Tibial artery (tissue), 4 donors: Measurements from ENCODE around the gene GNB1.

Experiments
- DNase-seq, 2 donors: peaks; one replicate each; pipeline ENCODE4 v3.0.0-alpha.2; 2019
- H3K27ac ChIP-seq, 2 donors: fragments of 200-600 bp; sonication (generic) in 1 of 2; 1 replicate in 1 of 2; 2 replicates in 1 of 2; pipeline ENCODE4 v1.5.1; 2018 to 2019; ENCODE audit warnings: mild to moderate bottlenecking in 1 of 2
- H3K27me3 ChIP-seq, 2 donors: fragments of 200-600 bp; sonication (generic) in 1 of 2; one replicate each; pipeline versions ENCODE4 v1.5.1 to v1.6.0; 2016 to 2019
- H3K36me3 ChIP-seq, 3 donors: fragments of 200-600 bp; sonication (generic) in 2 of 3; one replicate each; pipeline ENCODE4 v1.5.1; 2016 to 2019; ENCODE audit warnings: mild to moderate bottlenecking in 2 of 3
- H3K4me1 ChIP-seq, 4 donors: fragments of 200-600 bp; sonication (generic) in 2 of 4; 1 replicate in 3 of 4; 2 replicates in 1 of 4; pipeline ENCODE4 v1.5.1; 2016 to 2019
- H3K4me3 ChIP-seq, 2 donors: fragments of 200-600 bp; sonication (generic) in 1 of 2; 1 replicate in 1 of 2; 2 replicates in 1 of 2; pipeline ENCODE4 v1.5.1; 2018 to 2019; ENCODE audit warnings: mild to moderate bottlenecking in 2 of 2
- H3K9me3 ChIP-seq, 3 donors: fragments of 200-600 bp; sonication (generic) in 1 of 3; one replicate each; pipeline ENCODE4 v1.5.1; 2016 to 2019
- CTCF ChIP-seq, 2 experiments: fragments of 200-600 bp in 1 of 2; fragments of 450-650 bp in 1 of 2; IDR thresholded peaks; one replicate each; pipeline ENCODE4 v1.5.1; 2017 to 2019; ENCODE audit warnings: antibody characterized with exemption in 2 of 2, mild to moderate bottlenecking in 1 of 2, moderate library complexity in 1 of 2
- intact Hi-C: fragments of 100-400 bp; cut with DNase I; formaldehyde crosslinking; loops from one replicate; pipeline ENCODE4 v1.15.0; 2023; ENCODE audit warnings: low total_unique reads

Gene GNB1

GRCh38 chr1:1832820-1833219 lies 58.1 kb downstream of the GNB1 start:
- no peak overlapping the region for H3K27ac ChIP-seq
- H3K4me3 ChIP-seq = no peak overlapping the region
- no peaks in the 10 kb centered on the region for H3K9me3 ChIP-seq
- no peak for TF ChIP-seq CTCF (IDR thresholded peaks at IDR 0.05)
- peaks cover 0 to 17% (median 9%) of the 10 kb centered on the region in 4 donors for H3K4me1 ChIP-seq
- intact Hi-C loops = no loop called here
- H3K36me3 ChIP-seq = peaks cover 0 to 39% (median 11%) of the 10 kb centered on the region in 3 donors
- no peaks in the 10 kb centered on the region for H3K27me3 ChIP-seq
- peak in 1 of 2 donors; percentile 16 for DNase-seq

DNA sequence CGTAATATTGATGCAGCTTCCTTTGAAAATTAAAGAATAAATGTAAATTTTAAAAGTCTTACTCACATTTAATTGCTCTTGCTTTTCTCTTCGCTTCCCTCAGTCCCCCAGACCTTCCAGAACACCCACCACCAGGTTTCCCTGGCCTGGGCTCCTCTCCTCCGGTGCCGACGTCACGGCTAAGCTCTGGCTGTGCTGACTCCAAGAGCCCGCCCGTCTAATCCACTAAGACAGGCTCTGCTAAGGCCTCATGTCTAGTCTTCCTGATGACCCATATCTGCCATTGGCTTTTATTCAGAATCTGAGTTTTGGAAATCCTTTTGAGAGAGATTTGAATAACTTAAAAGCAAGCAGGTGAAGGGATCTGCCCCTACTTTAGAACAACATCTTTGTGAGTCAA lies 58.7 kb downstream of the GNB1 start:
- Histone ChIP-seq H3K27me3 (no peaks in the 10 kb centered on the region), H3K9me3 (no peaks in the 10 kb centered on the region), H3K4me1 (peaks cover 0 to 17% (median 9%) of the 10 kb centered on the region in 4 donors), H3K27ac (no peak overlapping the region), H3K4me3 (no peak overlapping the region), H3K36me3 (peaks cover 0 to 32% (median 11%) of the 10 kb centered on the region in 3 donors)
- TF ChIP-seq CTCF (IDR thresholded peaks at IDR 0.05) = no peak
- peak in 1 of 2 donors; percentile 42 for DNase-seq
- intact Hi-C loops = no loop called here

DNA sequence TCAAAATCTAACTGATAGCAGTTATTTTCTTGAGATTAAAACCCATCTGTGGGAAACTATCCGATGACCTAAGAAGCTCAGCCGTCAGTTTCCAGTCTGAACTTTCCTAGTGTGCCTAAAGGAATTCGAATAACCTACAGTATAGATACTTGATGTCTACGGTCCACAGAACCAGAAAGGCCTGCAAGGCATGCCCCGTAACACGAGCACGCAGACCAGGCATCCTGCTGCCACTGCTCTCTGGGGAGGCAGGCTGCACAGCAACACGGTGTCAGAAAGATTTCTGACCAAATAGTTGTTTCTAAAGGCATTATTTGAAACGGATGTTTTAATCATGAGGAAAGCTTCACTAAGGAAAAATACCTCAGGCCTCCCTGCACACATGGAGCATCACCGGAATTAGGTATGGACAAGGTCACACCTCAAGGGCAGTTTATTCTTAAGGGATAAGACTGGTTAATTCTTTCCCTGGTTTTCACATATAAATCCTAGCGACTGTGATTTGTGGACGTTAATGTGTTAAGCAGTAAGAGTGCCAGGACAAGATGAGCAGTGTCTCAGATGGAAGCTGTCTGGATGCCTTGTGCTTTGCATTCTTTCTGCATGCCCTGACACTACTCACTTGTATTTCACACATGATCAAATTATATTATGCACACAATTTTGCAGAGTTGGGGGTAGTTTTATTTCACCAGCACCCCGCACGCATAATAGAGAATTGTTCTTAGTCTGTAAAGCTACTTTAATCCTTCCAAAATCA lies 63.6 kb downstream of the GNB1 start:
- Histone ChIP-seq H3K27me3 (no peaks in the 10 kb centered on the region), H3K4me1 (no peaks in the 10 kb centered on the region), H3K9me3 (no peaks in the 10 kb centered on the region), H3K36me3 (peaks cover 0 to 29% (median 22%) of the 10 kb centered on the region in 3 donors), H3K4me3 (no peak overlapping the region), H3K27ac (no peak overlapping the region)
- no peak for DNase-seq
- intact Hi-C loops = no loop called here
- TF ChIP-seq CTCF (IDR thresholded peaks at IDR 0.05) = no peak

DNA sequence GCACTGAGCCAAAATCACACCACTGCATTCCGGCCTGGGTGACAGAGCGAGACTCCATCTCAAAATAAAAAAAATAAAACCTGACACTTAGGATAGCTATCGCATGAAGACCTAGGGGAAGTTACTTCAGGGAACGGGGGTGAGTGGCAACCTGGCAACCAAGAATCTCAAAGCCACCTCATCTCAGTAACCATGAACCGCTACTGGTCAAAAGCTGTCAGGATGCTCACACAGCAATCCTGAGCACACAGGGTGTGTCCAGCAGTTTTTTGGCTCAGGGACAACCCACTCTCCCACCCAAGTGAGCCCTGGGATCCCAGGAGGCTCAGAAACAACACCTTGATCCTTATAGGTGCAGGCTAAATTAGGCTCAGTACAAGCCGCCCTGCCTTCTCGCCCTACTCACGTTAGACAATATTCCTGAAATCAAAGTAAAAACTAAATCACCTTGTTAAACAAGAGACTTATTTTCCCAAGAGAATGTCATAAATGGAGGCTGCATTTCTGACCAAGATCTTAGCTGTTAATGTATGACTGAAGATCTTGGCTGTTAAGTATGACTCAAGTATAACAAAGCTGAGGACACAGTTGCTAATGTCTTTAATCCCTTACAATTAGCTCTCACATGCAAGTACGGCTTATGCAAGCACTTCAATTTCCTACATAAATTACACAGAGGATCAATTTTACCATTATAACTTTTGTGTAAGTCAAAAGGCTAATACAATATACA lies 64.4 kb downstream of the GNB1 start:
- no peak overlapping the region for H3K4me3 ChIP-seq
- no peaks in the 10 kb centered on the region for H3K9me3 ChIP-seq
- H3K36me3 ChIP-seq = peaks cover 0 to 36% (median 22%) of the 10 kb centered on the region in 3 donors
- H3K27me3 ChIP-seq = no peaks in the 10 kb centered on the region
- intact Hi-C loops = no loop called here
- TF ChIP-seq CTCF (IDR thresholded peaks at IDR 0.05) = no peak
- DNase-seq = peak in 1 of 2 donors; percentile 11
- H3K4me1 ChIP-seq = no peaks in the 10 kb centered on the region
- H3K27ac ChIP-seq = no peak overlapping the region

DNA sequence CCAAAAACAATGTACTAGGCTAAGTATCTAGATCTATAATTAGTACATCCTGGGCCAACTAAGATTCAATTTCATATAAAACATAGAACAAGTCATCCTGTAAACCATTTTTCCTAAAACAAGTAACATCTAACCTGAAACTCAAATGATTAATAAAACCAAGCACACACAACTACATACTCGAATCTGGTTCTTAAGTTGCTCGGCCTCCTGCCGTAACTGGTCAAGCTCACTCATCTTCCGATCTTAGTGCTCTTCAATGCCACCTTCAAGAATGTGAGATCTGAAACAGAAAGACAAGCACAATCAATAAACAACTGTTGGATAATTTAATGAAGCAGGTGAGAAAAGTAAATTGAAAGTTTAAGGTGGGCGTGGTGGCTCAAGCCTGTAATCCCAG lies 65.7 kb downstream of the GNB1 start:
- Histone ChIP-seq H3K27ac (no peak overlapping the region), H3K4me1 (no peaks in the 10 kb centered on the region), H3K4me3 (no peak overlapping the region), H3K36me3 (peaks cover 0 to 41% (median 18%) of the 10 kb centered on the region in 3 donors), H3K9me3 (no peaks in the 10 kb centered on the region), H3K27me3 (no peaks in the 10 kb centered on the region)
- intact Hi-C loops = no loop called here
- no peak for DNase-seq
- TF ChIP-seq CTCF (IDR thresholded peaks at IDR 0.05) = no peak
